ENCODE results near the gene APAF1. TPM values are rescaled to one million over a fixed set of nuclear protein-coding genes. Genes with fewer than 3 reads are reported as not detected.

The APAF1 gene
- total RNA-seq, 2 experiments from 2014 or later, result 10.6 to 11.5 TPM

Other genes starting within 250 kb of the APAF1 start
- gene TMPO, start 129.7 kb upstream of the APAF1 start, total RNA-seq, result 100 to 1,000 TPM; 322 to 331 TPM
- 100 to 1,000 TPM; 762 to 789 TPM for gene SLC25A3, start 51.6 kb upstream of the APAF1 start, total RNA-seq
- gene IKBIP, start 502 bp upstream of the APAF1 start, total RNA-seq, result 10 to 100 TPM; 25.8 to 26.8 TPM